Endodermal cell (in vitro differentiated cells): ENCODE data around the gene GPHA2. TPM values are rescaled to one million over a fixed set of nuclear protein-coding genes. Genes with fewer than 3 reads are reported as not detected.

Source experiments
- DNase-seq: peaks from one replicate; pipeline ENCODE4 v3.0.0-alpha.2; 2017
- H3K27ac ChIP-seq: 2 replicates; pipeline ENCODE4 v1.5.1; 2013; ENCODE audit warnings: mild to moderate bottlenecking, low read depth, low read length, moderate library complexity
- H3K27me3 ChIP-seq: 2 replicates; pipeline ENCODE4 v1.6.1; 2013; ENCODE audit warnings: mild to moderate bottlenecking, low read length, moderate library complexity; ENCODE audit not compliant: insufficient read depth, control insufficient read depth, poor library complexity, severe bottlenecking
- H3K36me3 ChIP-seq: 2 replicates; pipeline ENCODE4 v1.7.0; 2013; ENCODE audit warnings: mild to moderate bottlenecking, low read length, moderate library complexity; ENCODE audit not compliant: control insufficient read depth, insufficient read depth
- H3K4me1 ChIP-seq: one replicate; pipeline ENCODE4 v1.7.0; 2013; ENCODE audit warnings: low read length; ENCODE audit not compliant: control insufficient read depth, insufficient read depth
- H3K4me3 ChIP-seq: 2 replicates; pipeline ENCODE4 v1.5.1; 2013; ENCODE audit warnings: mild to moderate bottlenecking, low read length, moderate library complexity
- H3K9ac ChIP-seq: 2 replicates; pipeline ENCODE4 v1.6.1; 2013; ENCODE audit warnings: mild to moderate bottlenecking, low read length, moderate library complexity; ENCODE audit not compliant: poor library complexity, severe bottlenecking; ENCODE audit errors: extremely low read depth
- H3K9me3 ChIP-seq: 2 replicates; pipeline ENCODE4 v1.6.1; 2013; ENCODE audit warnings: mild to moderate bottlenecking, low read length, moderate library complexity; ENCODE audit not compliant: control insufficient read depth
- H3K27ac Mint-ChIP-seq: 2 replicates; pipeline ENCODE4 v1.8.0; 2020; ENCODE audit warnings: mixed read lengths
- H3K27me3 Mint-ChIP-seq: 2 replicates; pipeline ENCODE4 v1.8.0; 2021; ENCODE audit warnings: mild to moderate bottlenecking, mixed read lengths; ENCODE audit not compliant: insufficient read depth
- H3K36me3 Mint-ChIP-seq: 2 replicates; pipeline ENCODE4 v1.8.0; 2020; ENCODE audit warnings: low read depth, mixed read lengths
- H3K4me1 Mint-ChIP-seq: 2 replicates; pipeline ENCODE4 v1.8.0; 2020; ENCODE audit warnings: mixed read lengths
- H3K4me3 Mint-ChIP-seq: 2 replicates; pipeline ENCODE4 v1.8.0; 2020; ENCODE audit warnings: mild to moderate bottlenecking, moderate library complexity, mixed read lengths
- H3K9me3 Mint-ChIP-seq: 2 replicates; pipeline ENCODE4 v1.8.0; 2020; ENCODE audit warnings: mild to moderate bottlenecking, mixed read lengths
- WGBS, 2 experiments: methylation state at CpG; one replicate each; pipeline versions ENCODE4 v1.1.5 to v1.1.7; 2013; ENCODE audit warnings: missing lambda C conversion rate in 2 of 2, mixed read lengths in 1 of 2; ENCODE audit not compliant: insufficient coverage in 1 of 2, insufficient read length in 1 of 2; 5-methylcytosine and 5-hydroxymethylcytosine counted together
- total RNA-seq, 2 donors: library from RNA; stranded (reverse); fragmentation: NEBNext Ultra II Directional in 1 of 2; extraction: Animal tissue kit (Norgen Biotek cat#: 25700) in 1 of 2; gene quantifications; 2 replicates in 1 of 2; 3 replicates in 1 of 2; pipeline ENCODE4 v1.2.1, GENCODE V29; 2021
- TF ChIP-seq, protein P1 (sequence below): fragments of 200-600 bp; sonication (generic); conservative IDR thresholded peaks from 2 replicates; pipeline ENCODE4 v1.5.0; 2021; ENCODE audit warnings: antibody characterized with exemption, mild to moderate bottlenecking

Gene GPHA2
- total RNA-seq, 2 donors from 2014 or later, result 0.77 TPM; not detected in 1

DNA sequence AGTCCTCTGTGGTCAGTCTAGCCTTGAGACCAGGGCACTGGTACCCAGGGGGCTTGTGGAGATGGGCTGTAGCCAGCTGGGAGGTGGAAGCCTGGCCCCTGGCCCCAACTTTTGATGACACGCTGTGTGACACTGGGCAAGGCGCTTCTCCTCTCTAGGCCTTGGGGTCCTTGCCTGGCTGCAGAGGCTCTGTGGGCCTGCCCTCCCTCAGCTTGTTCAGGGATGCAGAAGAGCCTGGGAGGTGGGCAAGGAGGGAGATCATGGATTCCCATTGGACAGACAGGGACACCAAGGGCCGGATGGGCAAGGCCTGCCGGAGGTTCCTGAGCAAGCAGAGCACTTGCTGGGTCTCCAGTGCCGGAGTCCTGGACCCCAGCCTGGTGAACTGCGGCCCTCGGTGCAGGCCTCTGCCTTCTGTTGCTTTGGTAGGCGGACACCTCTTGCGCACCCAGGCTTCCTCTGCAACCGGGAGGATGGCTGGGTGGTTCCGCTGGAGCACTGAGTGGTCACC, 12.5 kb downstream of the GPHA2 start:
- Mint-ChIP-seq H3K4me1 (peaks cover 5% of the 10 kb centered on the region), H3K27me3 (peaks cover 61% of the 10 kb centered on the region), H3K36me3 (no peaks in the 10 kb centered on the region), H3K4me3 (no peak overlapping the region), H3K9me3 (no peaks in the 10 kb centered on the region), H3K27ac (no peak overlapping the region)
- H3K27ac ChIP-seq, result no peak overlapping the region
- H3K27me3 ChIP-seq, result peaks cover 69% of the 10 kb centered on the region
- DNase-seq, result no peak
- H3K4me3 ChIP-seq, result no peak overlapping the region
- H3K36me3 ChIP-seq, result no peaks in the 10 kb centered on the region
- 93 to 96% methylated on average over 5 to 11 of the region's 11 CpGs for WGBS, 2 experiments
- H3K9me3 ChIP-seq, result no peaks in the 10 kb centered on the region
- no peaks in the 10 kb centered on the region for H3K4me1 ChIP-seq
- TF ChIP-seq, protein P1, sequence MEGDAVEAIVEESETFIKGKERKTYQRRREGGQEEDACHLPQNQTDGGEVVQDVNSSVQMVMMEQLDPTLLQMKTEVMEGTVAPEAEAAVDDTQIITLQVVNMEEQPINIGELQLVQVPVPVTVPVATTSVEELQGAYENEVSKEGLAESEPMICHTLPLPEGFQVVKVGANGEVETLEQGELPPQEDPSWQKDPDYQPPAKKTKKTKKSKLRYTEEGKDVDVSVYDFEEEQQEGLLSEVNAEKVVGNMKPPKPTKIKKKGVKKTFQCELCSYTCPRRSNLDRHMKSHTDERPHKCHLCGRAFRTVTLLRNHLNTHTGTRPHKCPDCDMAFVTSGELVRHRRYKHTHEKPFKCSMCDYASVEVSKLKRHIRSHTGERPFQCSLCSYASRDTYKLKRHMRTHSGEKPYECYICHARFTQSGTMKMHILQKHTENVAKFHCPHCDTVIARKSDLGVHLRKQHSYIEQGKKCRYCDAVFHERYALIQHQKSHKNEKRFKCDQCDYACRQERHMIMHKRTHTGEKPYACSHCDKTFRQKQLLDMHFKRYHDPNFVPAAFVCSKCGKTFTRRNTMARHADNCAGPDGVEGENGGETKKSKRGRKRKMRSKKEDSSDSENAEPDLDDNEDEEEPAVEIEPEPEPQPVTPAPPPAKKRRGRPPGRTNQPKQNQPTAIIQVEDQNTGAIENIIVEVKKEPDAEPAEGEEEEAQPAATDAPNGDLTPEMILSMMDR, result no peak
- H3K9ac ChIP-seq, result no peak overlapping the region

- Histone ChIP-seq H3K4me1 (peaks cover 3% of the 10 kb centered on the region), H3K27ac (no peak overlapping the region), H3K9ac (no peak overlapping the region), H3K4me3 (no peak overlapping the region), H3K36me3 (no peaks in the 10 kb centered on the region), H3K27me3 (peaks cover 70% of the 10 kb centered on the region), H3K9me3 (no peaks in the 10 kb centered on the region)
- Mint-ChIP-seq H3K9me3 (no peaks in the 10 kb centered on the region), H3K27ac (no peak overlapping the region), H3K27me3 (peaks cover 60% of the 10 kb centered on the region), H3K4me3 (no peak overlapping the region), H3K36me3 (no peaks in the 10 kb centered on the region), H3K4me1 (peaks cover 15% of the 10 kb centered on the region)
- DNase-seq, result no peak
- WGBS, 2 experiments, result 52 to 100% methylated on average over 2 to 3 of the region's 3 CpGs
- TF ChIP-seq, protein P1, result no peak
Observed at GRCh38 chr11:64921384-64921783, 14.3 kb downstream of the GPHA2 start.

- peaks cover 9% of the 10 kb centered on the region for H3K4me1 ChIP-seq
- H3K4me3 ChIP-seq, result no peak overlapping the region
- H3K27ac ChIP-seq, result no peak overlapping the region
- Mint-ChIP-seq H3K36me3 (no peaks in the 10 kb centered on the region), H3K27me3 (peaks cover 47% of the 10 kb centered on the region), H3K9me3 (no peaks in the 10 kb centered on the region), H3K4me3 (no peak overlapping the region), H3K27ac (no peak overlapping the region), H3K4me1 (peaks cover 22% of the 10 kb centered on the region)
- WGBS, 2 experiments, result 86 to 92% methylated on average over 2 of the region's 2 CpGs
- H3K9me3 ChIP-seq, result no peaks in the 10 kb centered on the region
- H3K9ac ChIP-seq, result no peak overlapping the region
- H3K36me3 ChIP-seq, result no peaks in the 10 kb centered on the region
- peaks cover 58% of the 10 kb centered on the region for H3K27me3 ChIP-seq
- TF ChIP-seq, protein P1, result no peak
- DNase-seq, result no peak
Observed at GRCh38 chr11:64920124-64920523, 15.6 kb downstream of the GPHA2 start.
